Cardiac muscle cell (in vitro differentiated cells and primary cell): ENCODE results near the gene RGMA. TPM values are rescaled to one million over a fixed set of nuclear protein-coding genes. Genes with fewer than 3 reads are reported as not detected.

Experiments
- DNase-seq, 2 donors: peaks; one replicate each; pipeline versions ENCODE4 v3.0.0 to v3.0.0-alpha.2; 2010 to 2017; ENCODE audit warnings: low read depth in 1 of 2, low spot score in 1 of 2
- H3K27ac ChIP-seq: fragments of 200-600 bp; sonication (generic); 2 replicates; pipeline ENCODE4 v1.5.1; 2016
- H3K27me3 ChIP-seq: fragments of 200-600 bp; sonication (generic); 2 replicates; pipeline ENCODE4 v1.6.0; 2016; ENCODE audit warnings: control low read depth
- H3K36me3 ChIP-seq: fragments of 200-600 bp; sonication (generic); 2 replicates; pipeline ENCODE4 v1.5.1; 2016; ENCODE audit warnings: control low read depth
- H3K4me1 ChIP-seq: fragments of 200-600 bp; sonication (generic); 2 replicates; pipeline ENCODE4 v1.8.1; 2017; ENCODE audit warnings: low read depth, mild to moderate bottlenecking, mixed run types
- H3K4me3 ChIP-seq: fragments of 200-600 bp; sonication (generic); 2 replicates; pipeline ENCODE4 v1.5.1; 2016; ENCODE audit warnings: mild to moderate bottlenecking
- H3K9me3 ChIP-seq: fragments of 200-600 bp; sonication (generic); 2 replicates; pipeline ENCODE4 v1.5.1; 2017; ENCODE audit warnings: low read depth, mild to moderate bottlenecking, control low read depth
- CTCF ChIP-seq: IDR thresholded peaks from 2 replicates; pipeline ENCODE4 v1.5.1; 2012; ENCODE audit warnings: low read depth, mild to moderate bottlenecking, low read length
- polyA plus RNA-seq: library from polyadenylated mRNA; unstranded; fragments of >200 nt; fragmentation: Nextera tagmentation; extraction: Ambion mirVana; gene quantifications from 2 replicates; pipeline ENCODE4 v1.2.1, GENCODE V29; 2016
- total RNA-seq: library from RNA; depleted of rRNA; stranded (reverse); fragments of >200 nt; gene quantifications from 2 replicates; pipeline ENCODE4 v1.2.3, GENCODE V29; 2016

Gene RGMA
- total and polyA plus RNA-seq, 2 experiments from 2014 or later, result 1.0 to 4.8 TPM

- TF ChIP-seq CTCF, result no peak
- Histone ChIP-seq H3K9me3 (no peaks in the 10 kb centered on the region), H3K4me3 (no peak overlapping the region), H3K27me3 (no peaks in the 10 kb centered on the region), H3K36me3 (no peaks in the 10 kb centered on the region), H3K4me1 (no peaks in the 10 kb centered on the region), H3K27ac (no peak overlapping the region)
- no peak for DNase-seq
Observed at GRCh38 chr15:93129702-93130488, 40.9 kb upstream of the RGMA start.

GRCh38 chr15:93127286-93127685 lies 38.3 kb upstream of the RGMA start:
- no peaks in the 10 kb centered on the region for H3K36me3 ChIP-seq
- H3K27me3 ChIP-seq, result no peaks in the 10 kb centered on the region
- no peaks in the 10 kb centered on the region for H3K9me3 ChIP-seq
- DNase-seq, result no peak
- no peak overlapping the region for H3K27ac ChIP-seq
- no peak for TF ChIP-seq CTCF
- H3K4me3 ChIP-seq, result no peak overlapping the region
- no peaks in the 10 kb centered on the region for H3K4me1 ChIP-seq

GRCh38 chr15:93126599-93126998 lies 37.6 kb upstream of the RGMA start:
- no peaks in the 10 kb centered on the region for H3K4me1 ChIP-seq
- DNase-seq, result peak in 1 of 2 donors; percentile 12

GRCh38 chr15:93126148-93126547 lies 37.1 kb upstream of the RGMA start:
- Histone ChIP-seq H3K4me3 (no peak overlapping the region), H3K4me1 (no peaks in the 10 kb centered on the region), H3K27ac (no peak overlapping the region), H3K27me3 (no peaks in the 10 kb centered on the region), H3K36me3 (no peaks in the 10 kb centered on the region), H3K9me3 (no peaks in the 10 kb centered on the region)
- no peak for DNase-seq
- no peak for TF ChIP-seq CTCF

More at GRCh38 chr15:93126599-93126998, 37.6 kb upstream of the RGMA start:
- Histone ChIP-seq H3K36me3 (no peaks in the 10 kb centered on the region), H3K4me3 (no peak overlapping the region), H3K27ac (no peak overlapping the region), H3K9me3 (no peaks in the 10 kb centered on the region), H3K27me3 (no peaks in the 10 kb centered on the region)
- no peak for TF ChIP-seq CTCF

- no peaks in the 10 kb centered on the region for H3K9me3 ChIP-seq
- H3K36me3 ChIP-seq, result no peaks in the 10 kb centered on the region
- H3K27ac ChIP-seq, result no peak overlapping the region
- no peak for TF ChIP-seq CTCF
- no peaks in the 10 kb centered on the region for H3K4me1 ChIP-seq
- no peaks in the 10 kb centered on the region for H3K27me3 ChIP-seq
- H3K4me3 ChIP-seq, result no peak overlapping the region
- no peak for DNase-seq
Observed at GRCh38 chr15:93124126-93124525, 35.1 kb upstream of the RGMA start.
